Measurements from ENCODE around the gene LGALS7B.
"Not testable (repeated sequence)": the region's sequence is repeated elsewhere in the genome, so short reads cannot be mapped to it uniquely, and the experiment has no call there.

LGALS7B gene

DNA sequence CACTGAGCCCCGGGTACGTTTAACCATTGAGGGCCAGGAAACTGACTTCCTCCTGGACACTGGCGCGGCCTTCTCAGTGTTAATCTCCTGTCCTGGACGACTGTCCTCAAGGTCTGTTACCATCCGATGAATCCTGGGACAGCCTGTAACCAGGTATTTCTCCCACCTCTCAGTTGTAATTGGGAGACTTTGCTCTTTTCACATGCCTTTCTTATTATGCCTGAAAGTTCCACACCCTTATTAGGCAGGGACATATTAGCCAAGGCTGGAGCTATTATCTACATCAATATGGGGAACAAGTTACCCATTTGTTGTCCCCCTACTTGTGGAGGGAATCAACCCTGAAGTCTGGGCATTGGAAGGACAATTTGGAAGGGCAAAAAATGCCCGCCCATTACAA, 36.9 kb downstream of the LGALS7B start:
- DNase-seq = not testable (repeated sequence)

DNA sequence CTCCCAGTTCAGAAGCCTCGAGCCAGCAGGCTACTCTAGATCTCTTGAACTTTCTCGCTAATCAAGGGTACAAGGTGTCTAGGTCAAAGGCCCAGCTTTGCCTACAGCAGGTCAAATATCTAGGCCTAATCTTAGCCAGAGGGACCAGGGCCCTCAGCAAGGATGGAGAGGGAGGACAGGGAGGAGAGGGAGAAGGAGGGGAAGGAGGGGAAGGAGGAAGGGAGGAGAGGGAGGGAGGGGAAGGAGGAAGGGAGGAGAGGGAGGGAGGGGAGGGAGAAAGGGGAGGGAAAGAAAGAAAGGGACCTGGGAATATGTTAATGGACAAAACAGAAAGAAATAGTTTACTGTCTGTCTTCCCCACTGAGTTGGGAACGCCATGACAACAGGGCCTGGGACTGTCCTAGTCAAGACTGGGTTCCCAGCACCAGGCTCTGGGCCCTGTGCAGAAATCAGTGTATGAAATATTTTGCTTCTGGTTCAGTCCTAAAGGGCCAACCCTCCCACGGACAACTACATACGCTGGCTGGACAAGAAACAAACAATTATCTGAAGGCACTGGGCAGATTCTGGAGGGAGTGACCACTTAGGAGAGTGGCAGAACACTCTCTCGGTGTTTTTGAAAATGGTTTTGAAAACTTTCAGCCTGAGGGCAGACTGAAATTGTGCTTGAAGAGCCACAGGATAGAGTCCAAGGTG, 38.0 kb downstream of the LGALS7B start:
- DNase-seq = no peak

DNA sequence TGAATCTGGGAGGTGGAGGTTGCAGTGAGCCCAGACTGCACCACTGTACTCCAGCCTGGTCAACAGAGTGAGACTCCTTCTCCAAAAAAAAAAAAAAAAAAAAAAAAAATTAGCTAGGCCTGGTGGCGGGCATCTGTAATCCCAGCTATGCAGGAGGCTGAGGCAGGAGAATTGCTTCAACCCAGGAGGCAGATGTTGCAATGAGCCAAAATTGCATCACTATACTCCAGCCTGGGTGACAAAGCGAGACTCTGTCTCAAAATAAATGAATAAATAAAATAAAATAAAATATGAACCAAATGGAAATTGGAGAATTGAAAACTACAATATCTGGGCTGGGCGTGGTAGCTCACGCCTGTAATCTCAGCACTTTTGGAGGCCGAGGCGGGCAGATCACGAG, 40.2 kb downstream of the LGALS7B start:
- peak; percentile 38 for DNase-seq

DNA sequence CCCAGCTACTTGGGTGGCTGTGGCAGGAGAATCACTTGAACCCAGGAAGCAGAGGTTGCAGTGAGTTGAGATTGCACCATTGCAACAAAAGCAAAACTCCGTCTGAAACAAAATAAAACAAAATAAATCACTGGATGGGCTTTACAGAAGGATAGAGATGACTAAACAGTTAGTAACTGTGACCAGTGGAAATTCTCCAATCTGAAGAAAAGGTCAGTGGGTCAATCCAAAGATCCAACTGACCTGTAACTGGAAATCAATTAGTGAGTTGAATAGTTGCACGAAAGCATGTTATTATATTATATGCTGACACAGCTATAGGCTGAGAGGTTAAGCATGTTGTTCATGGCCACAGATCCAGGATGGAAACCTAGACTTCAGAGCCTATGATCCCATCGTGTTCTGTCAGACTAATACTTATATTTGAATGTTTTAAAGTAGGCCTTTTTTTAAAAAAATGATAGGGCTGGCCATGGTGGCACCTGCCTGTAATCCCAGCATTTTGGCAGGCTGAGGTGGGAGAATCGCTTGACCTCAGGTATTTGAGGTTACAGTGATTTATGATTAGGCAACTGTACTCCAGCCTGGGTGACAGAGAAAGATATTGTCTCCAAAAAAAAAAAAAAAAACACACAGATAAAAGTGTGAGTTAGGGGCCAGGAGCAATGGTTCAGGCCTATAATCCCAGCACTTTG, 41.2 kb downstream of the LGALS7B start:
- no peak for DNase-seq

DNA sequence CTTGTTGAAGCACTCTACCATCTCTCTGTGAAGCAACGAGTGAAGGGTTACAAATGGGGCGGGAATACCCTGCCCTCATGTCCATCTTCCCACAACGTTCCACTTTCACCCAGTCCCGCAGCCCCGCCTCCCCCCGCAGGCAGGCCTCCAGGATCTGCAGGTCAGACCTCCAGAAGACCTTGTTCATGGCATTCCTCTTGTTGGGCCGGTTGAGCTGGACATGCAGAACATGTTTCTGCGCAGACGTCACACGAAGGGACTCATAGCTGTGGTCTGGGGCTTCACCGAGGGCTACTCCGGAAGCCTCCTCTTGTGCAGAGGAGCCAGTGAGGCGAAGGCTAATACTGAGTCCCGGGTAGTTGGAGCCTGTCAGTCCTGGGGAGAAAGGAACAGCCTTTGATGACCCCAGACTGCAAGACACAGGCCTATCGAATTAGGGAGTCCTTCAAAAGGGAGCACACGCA, 42.2 kb downstream of the LGALS7B start:
- DNase-seq = peak; percentile 79

DNA sequence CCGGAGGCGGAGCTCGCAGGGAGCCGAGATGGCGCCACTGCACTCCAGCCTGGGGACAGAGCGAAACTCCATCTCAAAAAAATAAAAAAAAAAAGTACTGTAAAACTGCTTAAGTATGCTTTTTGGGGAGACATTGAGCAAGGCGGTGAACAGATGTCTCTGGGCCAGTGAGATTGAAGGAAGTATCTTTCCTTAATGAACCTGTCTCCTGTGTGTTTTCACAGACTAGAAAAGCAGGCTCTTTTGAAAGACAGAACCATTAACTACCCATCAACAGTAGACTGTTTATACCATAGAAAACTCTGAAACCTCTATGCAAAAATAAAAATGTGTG, 44.1 kb downstream of the LGALS7B start:
- no peak for DNase-seq

DNA sequence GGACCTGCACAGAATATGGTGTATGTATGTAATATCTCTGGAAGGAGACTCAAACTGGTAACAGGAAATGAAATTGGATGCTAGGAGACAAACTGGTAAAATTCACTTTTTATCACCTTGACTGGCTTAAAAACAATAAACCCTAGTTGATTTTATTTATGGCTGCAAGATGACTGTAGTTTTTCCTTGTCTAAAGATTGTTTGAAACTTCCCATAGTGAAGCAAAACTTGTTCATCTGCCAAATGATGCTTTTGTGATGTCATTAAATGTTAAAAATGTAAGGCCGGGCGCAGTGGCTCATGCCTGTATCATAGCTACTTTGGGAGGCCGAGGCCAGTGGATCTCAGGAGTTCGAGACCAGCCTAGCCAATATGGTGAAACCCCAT, 45.1 kb downstream of the LGALS7B start:
- DNase-seq = no peak

DNA sequence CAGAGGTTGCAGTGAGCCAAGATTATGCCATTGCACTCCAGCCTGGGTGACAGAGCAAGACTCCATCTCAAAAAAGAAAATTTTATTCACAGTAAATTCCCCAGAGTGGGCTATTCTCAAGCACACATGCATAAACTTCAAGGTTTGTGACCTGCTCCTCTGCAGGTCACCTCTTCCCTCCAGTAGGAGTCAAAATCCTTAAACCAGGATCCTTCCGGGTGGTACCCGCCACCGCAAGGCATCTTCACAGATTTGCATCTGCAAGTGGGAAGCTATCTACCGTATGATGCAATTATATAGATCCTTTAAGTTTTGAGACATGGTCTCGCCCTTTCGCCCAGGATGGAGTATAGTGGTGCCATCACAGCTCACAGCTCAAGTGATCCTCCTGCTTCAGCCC, 45.6 kb downstream of the LGALS7B start:
- no peak for DNase-seq

DNA sequence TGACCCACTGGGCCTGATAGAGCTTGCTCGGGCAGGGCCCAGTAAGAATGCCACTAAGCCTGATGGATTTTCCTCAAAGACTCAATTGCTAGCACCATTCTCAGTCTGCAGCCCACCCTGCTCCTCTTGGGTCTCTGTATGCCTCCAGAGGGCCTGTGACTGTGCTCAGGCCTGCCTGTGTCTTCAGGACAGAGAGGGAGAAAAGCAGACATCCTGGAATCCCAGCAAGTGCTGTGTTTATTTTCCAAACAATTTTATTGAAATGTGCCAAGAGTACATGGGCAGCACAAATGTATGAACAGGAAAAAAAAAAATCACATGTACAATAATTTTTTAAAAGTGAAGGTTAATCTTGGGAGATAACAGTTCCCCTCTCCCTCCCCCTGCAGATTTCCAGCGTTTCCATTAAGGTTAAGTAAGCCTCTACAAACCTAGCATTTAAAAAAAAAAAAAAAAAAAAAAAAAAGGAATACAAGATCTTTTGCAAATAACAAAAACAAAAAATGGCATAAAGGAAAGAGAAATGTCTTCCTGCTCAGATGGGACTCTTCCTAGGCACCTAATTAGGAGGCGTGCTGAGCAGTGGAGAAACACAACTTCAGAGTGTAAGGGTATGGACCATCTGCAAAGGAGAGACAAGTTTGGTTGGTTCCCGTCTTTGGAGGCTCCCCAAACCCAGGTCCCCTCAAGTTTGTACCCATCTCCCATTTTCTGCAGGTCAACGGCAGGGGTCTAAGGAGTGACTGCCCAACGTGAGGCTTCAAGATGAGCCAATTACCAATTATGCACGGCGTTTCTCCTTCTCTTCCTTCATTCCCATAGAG, 47.4 kb downstream of the LGALS7B start:
- DNase-seq = no peak

DNA sequence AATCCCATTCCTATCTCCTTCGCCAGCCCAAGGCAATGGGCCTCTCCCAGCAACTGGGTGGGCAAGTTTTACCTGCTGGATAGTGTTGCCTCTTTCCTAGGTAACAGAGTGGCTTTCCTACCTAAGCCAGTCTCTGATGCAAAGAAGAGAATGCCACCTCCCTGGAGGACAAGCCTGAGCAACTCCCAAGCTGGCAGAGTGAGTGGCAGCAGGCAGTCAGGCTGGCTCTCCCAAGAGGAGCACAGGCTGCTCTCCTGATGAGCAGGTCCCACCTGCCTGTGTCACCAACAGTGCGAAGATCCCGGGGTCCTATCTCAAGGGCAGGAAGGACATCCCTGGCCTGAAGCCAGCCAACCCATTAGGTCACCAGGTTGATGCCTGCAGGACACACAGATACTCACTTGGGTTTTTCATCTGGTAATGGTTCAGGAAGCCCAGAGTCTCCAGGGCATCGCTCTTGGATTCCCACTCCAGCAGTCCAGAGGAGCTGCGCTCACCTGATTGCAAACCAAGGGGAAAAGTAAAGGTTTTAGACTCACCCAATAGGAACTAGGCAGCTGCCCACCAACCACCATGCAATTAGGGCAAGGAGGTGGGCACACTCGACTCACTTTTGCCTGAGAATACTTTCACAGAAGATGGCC, 48.1 kb downstream of the LGALS7B start:
- DNase-seq = no peak

DNA sequence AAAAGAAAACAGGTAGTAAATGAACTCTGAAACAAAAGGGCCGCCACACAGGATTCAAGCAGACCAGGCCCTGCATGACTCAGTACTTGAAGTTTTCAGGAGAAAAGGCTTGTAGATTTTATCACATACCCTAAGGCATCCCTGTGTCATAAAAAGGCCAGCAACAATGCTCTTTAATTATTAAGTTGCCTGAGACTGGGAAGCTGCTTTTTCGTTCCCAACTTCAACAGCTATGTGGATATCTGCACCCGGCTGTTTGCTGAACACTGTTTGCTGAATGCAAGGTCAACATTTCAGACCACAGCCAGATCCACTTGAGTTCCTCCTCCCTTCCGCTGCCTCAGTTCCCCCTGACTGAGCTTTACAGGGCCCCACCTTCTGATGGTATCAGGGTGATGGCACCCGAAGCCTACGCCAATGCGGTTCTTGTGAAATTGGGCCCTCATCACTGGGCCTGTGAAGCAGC, 48.7 kb downstream of the LGALS7B start:
- DNase-seq = no peak

DNA sequence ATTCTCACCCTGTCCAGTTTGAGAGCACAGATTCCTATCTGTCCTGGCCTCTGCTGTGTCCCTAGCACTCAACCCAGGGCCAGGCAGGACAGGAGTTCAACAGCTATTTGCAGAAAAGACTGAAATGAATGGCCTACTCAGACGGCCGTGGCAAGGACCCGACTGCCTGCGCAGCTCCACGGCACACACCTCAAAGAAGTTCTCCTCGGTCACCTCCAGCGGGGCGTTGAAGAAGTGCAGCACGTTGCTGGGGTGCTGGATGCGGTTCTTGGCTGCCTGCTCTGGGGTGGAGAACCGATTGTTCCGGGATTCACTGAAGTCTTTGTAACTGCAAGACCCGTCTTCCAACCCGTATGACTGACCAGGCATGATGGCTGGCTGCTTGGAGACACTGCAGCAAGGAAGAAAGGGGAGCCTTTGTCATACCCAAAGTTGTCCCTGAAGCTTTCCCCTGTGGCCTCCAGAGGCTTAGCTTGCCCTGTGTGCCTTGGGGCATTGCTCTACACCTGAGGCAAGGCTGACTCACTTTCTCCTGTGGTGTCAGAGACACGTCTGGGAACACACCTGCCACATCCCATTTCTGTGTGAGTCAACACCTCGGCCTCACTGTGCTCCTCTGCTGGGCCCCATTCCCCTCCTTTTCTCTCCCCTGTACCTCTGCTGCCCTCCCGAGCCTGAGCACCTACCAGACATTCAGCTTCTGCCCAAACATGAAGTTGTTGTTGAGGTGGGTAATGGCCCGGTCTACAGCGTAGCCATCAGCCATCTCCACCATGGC, 49.4 kb downstream of the LGALS7B start:
- no peak for DNase-seq

DNA sequence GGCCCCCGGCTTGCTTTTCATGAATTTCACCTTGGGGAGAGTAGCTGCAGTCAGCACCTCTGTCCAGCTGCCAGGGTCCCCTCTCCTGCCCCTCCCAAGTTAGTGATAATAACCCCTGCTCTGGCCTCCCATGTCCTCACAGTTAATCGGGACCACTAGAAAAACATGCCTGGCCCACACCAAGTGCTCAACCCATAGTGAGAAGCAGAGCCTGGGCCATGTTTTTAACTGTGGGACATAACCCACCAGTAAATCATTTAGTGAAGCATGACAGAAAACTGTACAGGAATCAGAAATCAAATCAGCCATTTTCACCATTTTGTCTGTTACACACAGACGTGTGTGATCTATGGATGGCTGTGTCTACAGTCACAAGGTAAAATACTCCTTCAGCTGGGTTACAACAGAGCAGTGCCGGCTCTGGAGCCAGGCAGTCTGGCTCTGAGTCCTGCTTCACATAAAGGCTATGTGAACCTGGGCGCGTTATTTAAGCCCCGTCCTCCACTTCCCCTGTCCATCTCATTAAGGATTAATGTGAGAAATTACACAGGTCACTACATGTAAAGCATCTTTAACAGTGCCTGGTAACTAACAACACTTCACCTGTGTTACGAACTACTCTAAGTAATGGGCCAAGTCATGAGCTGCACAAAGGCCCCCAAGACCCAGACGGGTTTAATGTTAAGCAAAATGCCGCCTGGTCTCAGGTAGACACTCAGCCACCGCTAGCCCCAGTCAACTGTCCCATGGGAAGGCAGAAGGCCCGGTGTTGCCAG, 50.2 kb downstream of the LGALS7B start:
- DNase-seq = no peak

DNA sequence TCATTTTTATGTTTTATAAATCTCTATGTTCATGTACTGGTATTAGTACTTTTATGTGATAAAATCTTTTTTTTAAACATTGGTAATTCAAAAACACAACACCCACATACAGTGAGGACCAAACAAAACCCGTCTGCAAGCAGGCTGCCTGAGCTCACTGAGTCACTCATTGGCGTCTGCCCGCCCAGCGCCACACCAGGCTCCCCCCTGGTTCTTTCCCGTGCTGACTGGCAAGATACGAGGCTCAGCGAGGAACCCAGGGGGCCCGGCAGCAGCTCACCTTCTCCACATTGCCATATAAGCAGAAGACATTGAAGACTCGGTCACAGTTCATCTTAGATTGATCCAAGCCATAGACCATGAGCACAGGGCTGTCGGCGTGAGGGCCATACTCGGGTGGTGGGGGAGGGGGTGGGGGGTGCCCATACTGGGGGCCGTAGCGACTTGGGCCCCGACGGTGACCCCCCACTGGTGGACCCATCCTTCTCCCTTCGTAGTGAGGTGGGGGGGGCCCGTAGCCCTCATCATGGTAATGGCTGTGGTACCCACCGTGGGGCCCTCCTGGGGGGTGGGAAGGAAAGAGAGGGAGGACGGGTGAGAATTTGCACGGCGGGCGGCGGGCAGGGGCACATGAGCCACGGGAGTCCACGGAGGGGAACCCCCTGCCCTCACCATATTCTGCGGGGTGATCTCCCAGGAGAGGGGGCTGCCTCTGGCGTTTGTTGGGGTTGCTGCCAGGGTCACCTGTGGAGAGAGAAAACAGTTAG, 51.0 kb downstream of the LGALS7B start:
- no peak for DNase-seq

DNA sequence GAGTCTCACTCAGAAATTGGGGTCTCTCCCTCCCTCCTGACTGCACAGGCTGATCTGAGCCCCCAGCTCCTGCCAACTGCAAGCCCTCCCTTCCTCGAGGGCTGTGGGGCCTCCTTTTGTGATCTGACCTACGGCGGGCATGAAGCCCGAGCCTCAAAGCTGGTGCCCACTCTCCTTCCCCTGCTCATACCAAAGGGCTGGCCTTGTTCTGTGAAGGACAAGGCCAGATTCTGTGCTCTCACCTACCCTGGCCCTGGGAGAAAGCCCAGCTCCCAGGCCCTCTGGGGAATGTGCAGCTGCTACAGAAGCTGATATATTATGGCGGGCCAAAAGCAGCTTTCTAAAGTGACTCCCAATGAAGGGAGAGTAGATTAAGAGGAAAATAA, 51.6 kb downstream of the LGALS7B start:
- no peak for DNase-seq

Data from fibroblast of skin of right quadriceps (primary cell).